ENCODE results near the gene PLXNA3.

PLXNA3 gene

GRCh38 chrX:154436374-154436982 lies 21.6 kb upstream of the PLXNA3 start:
- peak; percentile 44 to 46 for DNase-seq

DNA sequence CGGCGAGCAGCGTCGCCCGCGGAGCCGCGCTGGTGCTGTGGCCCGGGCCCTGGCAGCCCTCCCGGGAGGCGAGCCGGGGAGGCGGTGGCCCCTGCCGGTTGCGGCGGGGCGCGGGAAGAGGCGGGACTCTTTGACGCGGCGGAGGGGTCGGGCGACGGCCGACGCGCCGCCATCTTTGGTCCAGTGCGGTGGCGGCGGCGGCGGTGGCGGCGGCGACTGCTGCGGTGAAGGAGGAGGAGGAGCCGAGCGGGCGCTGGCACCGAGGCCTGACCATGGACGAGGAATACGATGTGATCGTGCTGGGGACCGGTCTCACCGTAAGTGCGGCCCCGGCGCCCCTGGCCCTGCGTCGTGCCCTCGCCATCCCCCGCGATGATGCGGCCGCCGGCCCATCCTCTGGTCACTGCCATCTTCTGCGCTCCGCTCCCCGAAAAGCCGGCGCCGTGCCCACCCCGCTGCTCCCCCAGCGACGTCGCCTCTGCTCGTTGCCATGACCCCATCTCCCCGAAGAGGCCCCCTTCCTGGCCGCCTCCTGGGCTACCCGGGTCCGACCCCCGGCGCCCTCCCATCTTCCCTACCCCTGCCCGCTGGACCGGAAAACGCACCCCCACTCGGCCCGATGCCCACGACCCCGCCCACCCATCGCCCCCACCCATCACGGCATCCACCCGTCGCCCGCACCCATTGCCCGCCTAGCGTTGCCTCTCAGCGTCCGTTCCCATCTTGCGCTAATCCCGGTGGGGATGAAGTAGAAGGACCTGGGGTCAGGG lies 20.9 kb upstream of the PLXNA3 start, which contains the start of gene GDI1:
GDI1 (plus strand) TSS at position 172 of the 770 bp plus-strand sequence; CDS start at position 273, 101 bp downstream.
- peak; percentile 34 to 60 for DNase-seq

DNA sequence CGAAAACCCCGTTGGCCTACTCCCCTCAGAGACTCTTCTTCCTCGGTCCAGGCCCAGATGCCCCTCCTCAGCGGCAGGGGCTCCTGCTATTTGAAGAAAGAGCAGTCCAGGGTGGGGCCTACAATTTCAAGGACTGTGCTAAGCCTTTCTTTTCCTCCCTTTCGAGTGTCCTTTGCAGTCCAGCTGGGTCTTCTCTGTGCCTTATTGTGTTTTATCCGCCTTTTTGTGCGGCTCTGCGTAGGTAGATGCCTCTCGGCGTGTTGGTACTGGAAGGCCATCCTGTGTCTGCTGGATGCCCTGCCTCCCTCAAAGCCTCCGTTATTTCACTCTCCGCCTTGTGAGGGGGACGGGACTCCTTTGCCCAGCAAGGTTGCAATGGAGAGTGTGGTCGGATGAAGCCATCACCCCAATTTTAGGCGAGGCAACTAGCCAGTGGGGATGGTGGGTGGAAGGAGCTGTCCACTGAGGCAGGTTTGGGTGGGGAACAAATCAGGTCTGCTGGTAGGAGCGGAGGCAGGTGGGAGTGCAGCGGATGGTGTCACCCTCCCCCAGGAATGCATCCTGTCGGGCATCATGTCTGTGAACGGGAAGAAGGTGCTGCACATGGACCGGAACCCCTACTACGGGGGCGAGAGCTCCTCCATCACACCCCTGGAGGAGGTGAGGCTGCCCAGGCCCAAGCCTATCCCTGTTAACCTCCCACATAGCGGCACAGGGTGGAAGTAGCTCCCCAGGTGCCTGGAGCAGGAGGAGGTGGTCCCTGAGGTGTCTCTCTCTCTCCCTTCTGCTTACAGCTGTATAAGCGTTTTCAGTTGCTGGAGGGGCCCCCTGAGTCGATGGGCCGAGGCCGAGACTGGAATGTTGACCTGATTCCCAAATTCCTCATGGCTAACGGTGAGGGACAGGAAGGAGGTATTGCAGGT lies 19.8 kb upstream of the PLXNA3 start:
- DNase-seq, result no peak

- no peak for DNase-seq
These were observed 18.2 kb upstream of the PLXNA3 start for GRCh38 chrX:154439841-154440240.

GRCh38 chrX:154440623-154441357 lies 17.3 kb upstream of the PLXNA3 start:
- DNase-seq, result no peak

GRCh38 chrX:154441564-154441963 lies 16.5 kb upstream of the PLXNA3 start:
- no peak for DNase-seq

DNA sequence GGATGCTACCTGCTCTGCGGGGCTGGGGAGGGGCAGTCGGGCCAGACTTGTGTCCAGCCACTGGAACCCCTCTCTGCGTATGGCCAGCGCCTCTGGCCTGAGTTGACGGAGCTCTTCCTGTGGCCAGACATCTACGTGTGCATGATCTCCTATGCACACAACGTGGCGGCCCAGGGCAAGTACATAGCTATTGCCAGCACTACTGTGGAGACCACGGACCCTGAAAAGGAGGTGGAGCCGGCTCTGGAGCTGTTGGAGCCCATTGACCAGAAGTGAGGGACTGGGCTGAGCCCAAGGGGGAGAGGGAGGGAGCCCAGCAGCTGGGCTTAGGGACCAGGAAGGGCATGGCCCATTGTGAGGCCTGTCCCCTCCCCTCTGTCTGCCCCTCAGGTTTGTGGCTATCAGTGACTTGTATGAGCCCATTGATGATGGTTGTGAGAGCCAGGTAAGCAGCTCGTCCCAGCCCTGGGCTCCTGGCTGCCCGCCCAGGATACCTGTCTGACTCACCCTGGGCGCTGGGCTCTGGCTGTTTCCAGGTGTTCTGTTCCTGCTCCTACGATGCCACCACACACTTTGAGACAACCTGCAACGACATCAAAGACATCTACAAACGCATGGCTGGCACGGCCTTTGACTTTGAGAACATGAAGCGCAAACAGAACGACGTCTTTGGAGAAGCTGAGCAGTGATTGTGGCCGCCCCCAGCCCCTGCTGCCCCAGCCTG lies 15.9 kb upstream of the PLXNA3 start:
- DNase-seq, result no peak

DNA sequence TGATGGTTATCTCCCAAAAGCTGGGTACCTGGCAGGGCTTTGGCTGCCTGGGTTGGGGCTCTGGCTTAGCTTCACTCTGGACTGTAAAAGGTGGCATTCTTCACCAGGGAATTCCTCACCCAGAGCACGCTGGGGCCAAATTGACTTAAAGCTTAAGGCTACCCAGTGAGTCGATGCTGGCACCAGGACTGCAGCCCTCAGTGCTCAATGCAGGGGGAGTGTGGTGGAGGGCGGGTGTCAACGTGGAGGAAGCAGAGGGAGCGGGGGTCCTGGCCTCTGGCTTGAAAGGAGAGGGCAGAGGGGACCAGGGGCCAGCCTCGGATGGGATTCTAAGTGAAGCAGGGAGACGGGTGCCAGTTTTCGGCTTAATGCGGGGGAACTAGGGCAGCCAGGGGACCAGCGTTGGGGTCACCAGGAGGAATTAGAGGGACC lies 14.6 kb upstream of the PLXNA3 start:
- no peak for DNase-seq

- peak; percentile 54 to 74 for DNase-seq
These were observed 13.9 kb upstream of the PLXNA3 start, which contains the start of gene FAM50A for GRCh38 chrX:154443992-154444754. TSS of gene FAM50A (plus strand) at chrX:154444141. CDS start at chrX:154444236, 95 bp downstream.

- no peak for DNase-seq
These were observed 13.3 kb upstream of the PLXNA3 start for GRCh38 chrX:154444755-154445246.

- no peak for DNase-seq
These were observed 12.3 kb upstream of the PLXNA3 start for GRCh38 chrX:154445776-154446175.

DNA sequence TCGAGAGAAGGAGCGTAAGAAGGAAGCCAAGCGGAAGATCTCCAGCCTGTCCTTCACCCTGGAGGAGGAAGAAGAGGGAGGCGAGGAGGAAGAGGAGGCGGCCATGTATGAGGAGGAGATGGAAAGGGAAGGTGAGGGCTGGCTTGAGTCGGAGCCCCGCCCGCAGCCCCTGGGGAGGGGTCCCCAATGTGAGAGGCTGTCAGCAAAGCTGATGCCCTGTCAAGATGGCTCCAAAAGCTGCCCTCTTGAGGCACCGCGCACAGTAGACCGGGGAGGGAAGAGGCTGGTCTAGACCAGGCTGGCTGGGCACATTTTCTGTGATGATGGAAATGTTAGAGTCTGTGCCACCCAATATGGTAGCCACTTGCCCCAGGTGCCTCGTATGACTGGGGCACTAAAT lies 11.7 kb upstream of the PLXNA3 start:
- DNase-seq, result no peak

GRCh38 chrX:154448484-154448883 lies 9.6 kb upstream of the PLXNA3 start:
- no peak for DNase-seq

DNA sequence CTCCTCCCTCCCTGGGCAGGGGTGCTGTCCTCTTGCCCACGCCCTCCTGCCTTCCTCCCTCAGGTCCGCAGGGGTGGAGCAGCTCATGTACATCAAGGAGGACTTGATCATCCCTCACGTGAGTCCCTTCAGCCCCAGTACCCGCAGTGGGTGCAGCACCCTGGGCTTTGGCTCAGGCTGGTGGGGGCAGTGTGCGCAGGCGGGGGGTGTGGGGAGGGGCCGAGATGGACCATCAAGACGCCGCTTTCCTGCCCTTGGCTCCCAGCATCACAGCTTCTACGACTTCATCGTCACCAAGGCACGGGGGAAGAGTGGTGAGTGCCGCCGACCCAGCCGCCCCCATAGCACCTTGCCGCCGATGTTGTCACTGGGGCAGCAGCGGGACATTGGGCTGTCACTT lies 8.5 kb upstream of the PLXNA3 start:
- no peak for DNase-seq

DNA sequence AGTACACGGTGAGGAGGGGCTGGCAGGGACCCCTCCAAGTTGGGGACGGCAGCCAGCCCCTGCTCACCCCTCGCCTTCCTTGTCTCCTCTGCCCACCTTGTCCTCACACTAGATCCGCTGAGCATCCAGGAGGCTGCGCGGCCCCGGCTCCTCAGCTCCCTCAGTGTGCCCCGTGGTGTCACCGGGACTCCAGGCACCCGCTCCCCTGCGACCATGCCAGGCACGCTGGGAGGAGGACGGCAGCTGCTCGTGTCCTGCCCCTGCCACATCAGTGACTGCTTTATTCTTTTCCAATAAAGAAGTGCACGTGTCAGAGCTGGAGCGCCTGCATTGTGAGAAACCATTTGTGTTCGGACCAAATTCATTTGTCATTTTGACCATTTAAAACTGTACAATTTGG lies 7.8 kb upstream of the PLXNA3 start:
- DNase-seq, result no peak

DNA sequence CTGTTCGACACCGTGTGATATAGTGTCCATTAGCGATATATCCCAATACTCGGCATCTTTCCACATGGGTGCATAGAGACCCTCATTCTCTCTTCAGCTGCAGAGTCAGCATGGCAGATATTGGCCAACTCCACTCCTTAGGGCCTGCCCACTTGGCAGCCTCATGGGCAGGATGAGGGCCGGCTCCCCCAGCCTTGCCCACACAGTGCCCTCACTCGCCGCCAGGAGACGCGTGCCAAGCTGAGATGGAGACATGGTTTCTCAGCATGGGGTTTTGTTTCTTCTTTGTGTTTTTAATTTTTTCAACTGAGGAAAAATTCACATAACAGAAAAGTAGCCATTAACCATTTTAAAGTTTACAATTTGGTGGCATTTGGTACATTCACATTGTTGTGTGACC lies 5.3 kb upstream of the PLXNA3 start:
- DNase-seq, result no peak

- DNase-seq, result peak; percentile 40 to 43
These were observed 478 bp upstream of the PLXNA3 start for GRCh38 chrX:154457491-154458115.

- DNase-seq, result no peak
These were observed 1.1 kb downstream of the PLXNA3 start for GRCh38 chrX:154458954-154459778.

- DNase-seq, result no peak
These were observed 1.8 kb downstream of the PLXNA3 start for GRCh38 chrX:154459832-154460231.
